ENCODE results near the gene NCAN. TPM values are rescaled to one million over a fixed set of nuclear protein-coding genes. Genes with fewer than 3 reads are reported as not detected.
A peak's percentile ranks its signal among the peaks of the same experiment; 100 is the strongest.

Gene NCAN
- total and polyA plus RNA-seq, 2 of the 13 experiments (the other 11 are each of a cell fraction or from before 2014, with no cell fraction given), result not detected

DNA sequence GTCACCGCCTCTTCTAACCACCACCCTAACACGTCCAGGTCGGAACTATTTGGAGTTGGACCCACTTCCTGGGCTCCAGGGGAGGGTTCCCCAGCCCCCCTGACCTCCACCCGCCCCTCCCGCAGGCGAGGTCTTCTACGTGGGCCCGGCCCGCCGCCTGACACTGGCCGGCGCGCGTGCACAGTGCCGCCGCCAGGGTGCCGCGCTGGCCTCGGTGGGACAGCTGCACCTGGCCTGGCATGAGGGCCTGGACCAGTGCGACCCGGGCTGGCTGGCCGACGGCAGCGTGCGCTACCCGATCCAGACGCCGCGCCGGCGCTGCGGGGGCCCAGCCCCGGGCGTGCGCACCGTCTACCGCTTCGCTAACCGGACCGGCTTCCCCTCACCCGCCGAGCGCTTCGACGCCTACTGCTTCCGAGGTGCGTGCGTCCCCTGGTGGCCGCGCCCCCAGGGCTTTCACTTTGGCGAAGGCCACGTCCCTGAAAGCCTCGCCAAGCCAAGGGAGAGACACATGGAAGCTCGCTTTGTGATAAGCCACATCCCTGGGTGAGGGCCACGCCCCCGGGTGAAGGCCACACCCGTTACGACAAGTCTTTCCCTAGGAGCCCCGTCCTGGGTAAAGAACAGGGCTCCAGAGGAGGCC lies 13.2 kb downstream of the NCAN start (continued):
- peak; percentile 67; the same call in 1 of the 2 replicates for TF ChIP-seq MEIS1 (CRISPR knock-in tag; IDR thresholded peaks at IDR 0.05; ENCODE audit: borderline replicate concordance)
- TF ChIP-seq ZNF329 (CRISPR knock-in tag; IDR thresholded peaks at IDR 0.05; ENCODE audit: low read depth), result peak; percentile 53; the same call in 1 of the 2 replicates
- TF ChIP-seq LBX2 (CRISPR knock-in tag; IDR thresholded peaks at IDR 0.05; ENCODE audit: borderline replicate concordance), result peak; percentile 66; the same call in 1 of the 2 replicates
- peak; percentile 83 for TF ChIP-seq RAD21 (CRISPR knock-in tag; IDR thresholded peaks at IDR 0.05)
- peak; percentile 49; the same call in 1 of the 2 replicates for TF ChIP-seq JUN (CRISPR knock-in tag; IDR thresholded peaks at IDR 0.05)
- TF ChIP-seq, protein P1, sequence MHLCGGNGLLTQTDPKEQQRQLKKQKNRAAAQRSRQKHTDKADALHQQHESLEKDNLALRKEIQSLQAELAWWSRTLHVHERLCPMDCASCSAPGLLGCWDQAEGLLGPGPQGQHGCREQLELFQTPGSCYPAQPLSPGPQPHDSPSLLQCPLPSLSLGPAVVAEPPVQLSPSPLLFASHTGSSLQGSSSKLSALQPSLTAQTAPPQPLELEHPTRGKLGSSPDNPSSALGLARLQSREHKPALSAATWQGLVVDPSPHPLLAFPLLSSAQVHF (CRISPR knock-in tag; IDR thresholded peaks at IDR 0.05), result 0 out of 2 replicates have a peak, but pooled peaks have one; percentile 67
- TF ChIP-seq, protein P2, sequence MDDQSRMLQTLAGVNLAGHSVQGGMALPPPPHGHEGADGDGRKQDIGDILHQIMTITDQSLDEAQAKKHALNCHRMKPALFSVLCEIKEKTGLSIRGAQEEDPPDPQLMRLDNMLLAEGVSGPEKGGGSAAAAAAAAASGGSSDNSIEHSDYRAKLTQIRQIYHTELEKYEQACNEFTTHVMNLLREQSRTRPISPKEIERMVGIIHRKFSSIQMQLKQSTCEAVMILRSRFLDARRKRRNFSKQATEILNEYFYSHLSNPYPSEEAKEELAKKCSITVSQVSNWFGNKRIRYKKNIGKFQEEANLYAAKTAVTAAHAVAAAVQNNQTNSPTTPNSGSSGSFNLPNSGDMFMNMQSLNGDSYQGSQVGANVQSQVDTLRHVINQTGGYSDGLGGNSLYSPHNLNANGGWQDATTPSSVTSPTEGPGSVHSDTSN (CRISPR knock-in tag; IDR thresholded peaks at IDR 0.05; ENCODE audit: borderline replicate concordance), result no peak
- peak; percentile 100 for TF ChIP-seq ZNF777 (CRISPR knock-in tag; IDR thresholded peaks at IDR 0.05)
- 0 out of 2 replicates have a peak, but pooled peaks have one; percentile 62 for TF ChIP-seq ZNF747 (CRISPR knock-in tag; IDR thresholded peaks at IDR 0.05; ENCODE audit: borderline replicate concordance)
- no peak for TF ChIP-seq RFXANK (CRISPR knock-in tag; IDR thresholded peaks at IDR 0.05)
- TF ChIP-seq, protein P3, sequence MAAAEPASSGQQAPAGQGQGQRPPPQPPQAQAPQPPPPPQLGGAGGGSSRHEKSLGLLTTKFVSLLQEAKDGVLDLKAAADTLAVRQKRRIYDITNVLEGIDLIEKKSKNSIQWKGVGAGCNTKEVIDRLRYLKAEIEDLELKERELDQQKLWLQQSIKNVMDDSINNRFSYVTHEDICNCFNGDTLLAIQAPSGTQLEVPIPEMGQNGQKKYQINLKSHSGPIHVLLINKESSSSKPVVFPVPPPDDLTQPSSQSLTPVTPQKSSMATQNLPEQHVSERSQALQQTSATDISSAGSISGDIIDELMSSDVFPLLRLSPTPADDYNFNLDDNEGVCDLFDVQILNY (CRISPR knock-in tag; conservative IDR thresholded peaks at IDR 0.05), result peak; percentile 56; the same call in 1 of the 2 replicates
- peak; percentile 70 for TF ChIP-seq THAP11 (CRISPR knock-in tag; IDR thresholded peaks at IDR 0.05)
- peak; percentile 25; the same call in 1 of the 2 replicates for TF ChIP-seq KAT8 (CRISPR knock-in tag; IDR thresholded peaks at IDR 0.05)
- TF ChIP-seq POLR2AphosphoS5 (IDR thresholded peaks at IDR 0.05; ENCODE audit: low read depth, low read length), result no peak
- no peak for TF ChIP-seq NFATC3 (CRISPR knock-in tag; IDR thresholded peaks at IDR 0.05)
- peak; percentile 86; the same call in 1 of the 2 replicates for TF ChIP-seq SRY (CRISPR knock-in tag; IDR thresholded peaks at IDR 0.05)
- TF ChIP-seq HOXA3 (CRISPR knock-in tag; IDR thresholded peaks at IDR 0.05), result peak; percentile 65
- peak; percentile 82 for TF ChIP-seq KDM5B (CRISPR knock-in tag; IDR thresholded peaks at IDR 0.05; ENCODE audit: borderline replicate concordance)
- TF ChIP-seq, protein P4, sequence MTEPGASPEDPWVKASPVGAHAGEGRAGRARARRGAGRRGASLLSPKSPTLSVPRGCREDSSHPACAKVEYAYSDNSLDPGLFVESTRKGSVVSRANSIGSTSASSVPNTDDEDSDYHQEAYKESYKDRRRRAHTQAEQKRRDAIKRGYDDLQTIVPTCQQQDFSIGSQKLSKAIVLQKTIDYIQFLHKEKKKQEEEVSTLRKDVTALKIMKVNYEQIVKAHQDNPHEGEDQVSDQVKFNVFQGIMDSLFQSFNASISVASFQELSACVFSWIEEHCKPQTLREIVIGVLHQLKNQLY (CRISPR knock-in tag; IDR thresholded peaks at IDR 0.05), result peak; percentile 20; the same call in 1 of the 2 replicates
- TF ChIP-seq HNF1A (IDR thresholded peaks at IDR 0.05; ENCODE audit: low read depth), result no peak
- 0 out of 2 replicates have a peak, but pooled peaks have one; percentile 48 for TF ChIP-seq HNF1A (CRISPR knock-in tag; IDR thresholded peaks at IDR 0.05; ENCODE audit: borderline replicate concordance)

Data from HepG2 (cell line).